Retinal pigment epithelial cell (primary cell): ENCODE data around the gene PKIB.
"Not testable (repeated sequence)": the region's sequence is repeated elsewhere in the genome, so short reads cannot be mapped to it uniquely, and the experiment has no call there.

Experiments used
- DNase-seq: peaks from one replicate; pipeline ENCODE4 v3.0.0-alpha.2; 2010; ENCODE audit warnings: low read depth
- H3K4me3 ChIP-seq: 2 replicates; pipeline ENCODE4 v1.5.1; 2011; ENCODE audit warnings: mild to moderate bottlenecking, low read length, control low read depth, moderate library complexity
- CTCF ChIP-seq: conservative IDR thresholded peaks from 2 replicates; pipeline ENCODE4 v1.5.1; 2011; ENCODE audit warnings: low read depth, low read length, control low read depth, inconsistent platforms

The PKIB gene

GRCh38 chr6:122568797-122569221, 41.4 kb upstream of the PKIB start:
- H3K4me3 ChIP-seq, result no peak overlapping the region
- no peak for DNase-seq
- no peak for TF ChIP-seq CTCF

GRCh38 chr6:122569230-122569771, 40.9 kb upstream of the PKIB start:
- no peak for DNase-seq
- no peak overlapping the region for H3K4me3 ChIP-seq
- no peak for TF ChIP-seq CTCF

- no peak overlapping the region for H3K4me3 ChIP-seq
- no peak for DNase-seq
- no peak for TF ChIP-seq CTCF
Observed at GRCh38 chr6:122571888-122572287, 38.3 kb upstream of the PKIB start.

GRCh38 chr6:122576888-122577287, 33.3 kb upstream of the PKIB start:
- no peak overlapping the region for H3K4me3 ChIP-seq
- no peak for DNase-seq
- no peak for TF ChIP-seq CTCF

GRCh38 chr6:122578961-122579360, 31.2 kb upstream of the PKIB start:
- DNase-seq, result no peak
- no peak for TF ChIP-seq CTCF
- H3K4me3 ChIP-seq, result no peak overlapping the region

- no peak overlapping the region for H3K4me3 ChIP-seq
- no peak for DNase-seq
- peak; percentile 23 for TF ChIP-seq CTCF
Observed at GRCh38 chr6:122580737-122581136, 29.5 kb upstream of the PKIB start.

- H3K4me3 ChIP-seq, result no peak overlapping the region
- no peak for DNase-seq
- no peak for TF ChIP-seq CTCF
Observed at GRCh38 chr6:122589115-122589514, 21.1 kb upstream of the PKIB start.

- not testable (repeated sequence) for DNase-seq, H3K4me3 ChIP-seq
Observed at GRCh38 chr6:122598295-122598694, 11.9 kb upstream of the PKIB start.
